ENCODE measurements around the gene DUSP19. TPM values are rescaled to one million over a fixed set of nuclear protein-coding genes. Genes with fewer than 3 reads are reported as not detected.
A peak's percentile ranks its signal among the peaks of the same experiment; 100 is the strongest.

DUSP19 gene
- total RNA-seq, 2 donors from 2014 or later, result 1.8 to 3.8 TPM

- no peak overlapping the region for H3K27ac Mint-ChIP-seq
- no peak for ATAC-seq
- H3K36me3 Mint-ChIP-seq, result no peaks in the 10 kb centered on the region
- H3K9me3 Mint-ChIP-seq, result no peaks in the 10 kb centered on the region
- no peak for DNase-seq (ENCODE audit: low spot score in 2 of 2)
Measured at GRCh38 chr2:183057333-183057985, 21.1 kb upstream of the DUSP19 start.

- Mint-ChIP-seq H3K9me3 (no peaks in the 10 kb centered on the region), H3K27ac (peak overlapping the region in 1 of 2 donors; percentile 27), H3K36me3 (no peaks in the 10 kb centered on the region)
- no peak for DNase-seq (ENCODE audit: low spot score in 2 of 2)
- ATAC-seq, result peak; percentile 11 to 77
Measured at GRCh38 chr2:183059561-183059960, 19.0 kb upstream of the DUSP19 start.

GRCh38 chr2:183060571-183061231 lies 17.8 kb upstream of the DUSP19 start:
- no peak for ATAC-seq
- Mint-ChIP-seq H3K36me3 (no peaks in the 10 kb centered on the region), H3K27ac (no peak overlapping the region), H3K9me3 (no peaks in the 10 kb centered on the region)
- DNase-seq (ENCODE audit: low spot score in 2 of 2), result no peak

- Mint-ChIP-seq H3K27ac (no peak overlapping the region), H3K36me3 (no peaks in the 10 kb centered on the region), H3K9me3 (no peaks in the 10 kb centered on the region)
- ATAC-seq (no peak), DNase-seq (ENCODE audit: low spot score in 2 of 2) (no peak)
Measured at GRCh38 chr2:183063083-183063482, 15.5 kb upstream of the DUSP19 start.

- no peak for ATAC-seq
- no peaks in the 10 kb centered on the region for H3K9me3 Mint-ChIP-seq
- no peak overlapping the region for H3K27ac Mint-ChIP-seq
- H3K36me3 Mint-ChIP-seq, result peaks cover 0 to 8% of the 10 kb centered on the region in 2 donors
- DNase-seq (ENCODE audit: low spot score in 2 of 2), result no peak
Measured at GRCh38 chr2:183068561-183068960, 10.0 kb upstream of the DUSP19 start.

GRCh38 chr2:183069174-183069573 lies 9.4 kb upstream of the DUSP19 start:
- no peak for ATAC-seq
- no peak for DNase-seq (ENCODE audit: low spot score in 2 of 2)
- H3K27ac Mint-ChIP-seq, result no peak overlapping the region
- peaks cover 0 to 8% of the 10 kb centered on the region in 2 donors for H3K36me3 Mint-ChIP-seq
- H3K9me3 Mint-ChIP-seq, result no peaks in the 10 kb centered on the region

GRCh38 chr2:183070942-183071844 lies 7.4 kb upstream of the DUSP19 start:
- Mint-ChIP-seq H3K27ac (no peak overlapping the region), H3K36me3 (peaks cover 0 to 8% of the 10 kb centered on the region in 2 donors), H3K9me3 (no peaks in the 10 kb centered on the region)
- no peak for DNase-seq (ENCODE audit: low spot score in 2 of 2)
- no peak for ATAC-seq

GRCh38 chr2:183072177-183072576 lies 6.4 kb upstream of the DUSP19 start:
- H3K27ac Mint-ChIP-seq, result no peak overlapping the region
- no peak for DNase-seq (ENCODE audit: low spot score in 2 of 2)
- no peaks in the 10 kb centered on the region for H3K9me3 Mint-ChIP-seq
- no peak for ATAC-seq
- peaks cover 0 to 8% of the 10 kb centered on the region in 2 donors for H3K36me3 Mint-ChIP-seq

GRCh38 chr2:183078163-183078463 lies 434 bp upstream of the DUSP19 start:
- Mint-ChIP-seq H3K9me3 (no peaks in the 10 kb centered on the region), H3K36me3 (no peaks in the 10 kb centered on the region), H3K27ac (peak overlapping the region in 1 of 2 donors; percentile 63)
- no peak for DNase-seq (ENCODE audit: low spot score in 2 of 2)
- ATAC-seq, result peak in 1 of 2 donors; percentile 62

- Mint-ChIP-seq H3K9me3 (no peaks in the 10 kb centered on the region), H3K36me3 (no peaks in the 10 kb centered on the region), H3K27ac (peak overlapping the region; percentile 52 to 63)
- DNase-seq (ENCODE audit: low spot score in 2 of 2) (peak in 1 of 2 donors; percentile 8), ATAC-seq (peak; percentile 17 to 37)
Measured at GRCh38 chr2:183079139-183079775, 710 bp downstream of the DUSP19 start.

- no peaks in the 10 kb centered on the region for H3K36me3 Mint-ChIP-seq
- H3K27ac Mint-ChIP-seq, result no peak overlapping the region
- ATAC-seq (no peak), DNase-seq (ENCODE audit: low spot score in 2 of 2) (no peak)
- no peaks in the 10 kb centered on the region for H3K9me3 Mint-ChIP-seq
Measured at GRCh38 chr2:183081911-183082310, 3.4 kb downstream of the DUSP19 start.

- Mint-ChIP-seq H3K27ac (no peak overlapping the region), H3K36me3 (peaks cover 0 to 4% of the 10 kb centered on the region in 2 donors), H3K9me3 (no peaks in the 10 kb centered on the region)
- peak in 1 of 2 donors; percentile 44 for ATAC-seq
- DNase-seq (ENCODE audit: low spot score in 2 of 2), result no peak
Measured at GRCh38 chr2:183088061-183088460, 9.5 kb downstream of the DUSP19 start.

- peaks cover 0 to 4% of the 10 kb centered on the region in 2 donors for H3K36me3 Mint-ChIP-seq
Measured at GRCh38 chr2:183089192-183089851, 10.8 kb downstream of the DUSP19 start.

GRCh38 chr2:183091318-183091953 lies 12.9 kb downstream of the DUSP19 start:
- H3K27ac Mint-ChIP-seq, result no peak overlapping the region
- no peak for DNase-seq (ENCODE audit: low spot score in 2 of 2)
- no peak for ATAC-seq
- H3K9me3 Mint-ChIP-seq, result no peaks in the 10 kb centered on the region
- H3K36me3 Mint-ChIP-seq, result peaks cover 0 to 4% of the 10 kb centered on the region in 2 donors

More at GRCh38 chr2:183089192-183089851, 10.8 kb downstream of the DUSP19 start:
- DNase-seq (ENCODE audit: low spot score in 2 of 2), result no peak
- Mint-ChIP-seq H3K9me3 (no peaks in the 10 kb centered on the region), H3K27ac (no peak overlapping the region)
- no peak for ATAC-seq

GRCh38 chr2:183091954-183092345 lies 13.4 kb downstream of the DUSP19 start:
- H3K27ac Mint-ChIP-seq, result no peak overlapping the region
- peaks cover 0 to 4% of the 10 kb centered on the region in 2 donors for H3K36me3 Mint-ChIP-seq
- H3K9me3 Mint-ChIP-seq, result no peaks in the 10 kb centered on the region
- DNase-seq (ENCODE audit: low spot score in 2 of 2) (no peak), ATAC-seq (no peak)
